ENCODE data around the gene PAEP.

- TF ChIP-seq, protein P1, sequence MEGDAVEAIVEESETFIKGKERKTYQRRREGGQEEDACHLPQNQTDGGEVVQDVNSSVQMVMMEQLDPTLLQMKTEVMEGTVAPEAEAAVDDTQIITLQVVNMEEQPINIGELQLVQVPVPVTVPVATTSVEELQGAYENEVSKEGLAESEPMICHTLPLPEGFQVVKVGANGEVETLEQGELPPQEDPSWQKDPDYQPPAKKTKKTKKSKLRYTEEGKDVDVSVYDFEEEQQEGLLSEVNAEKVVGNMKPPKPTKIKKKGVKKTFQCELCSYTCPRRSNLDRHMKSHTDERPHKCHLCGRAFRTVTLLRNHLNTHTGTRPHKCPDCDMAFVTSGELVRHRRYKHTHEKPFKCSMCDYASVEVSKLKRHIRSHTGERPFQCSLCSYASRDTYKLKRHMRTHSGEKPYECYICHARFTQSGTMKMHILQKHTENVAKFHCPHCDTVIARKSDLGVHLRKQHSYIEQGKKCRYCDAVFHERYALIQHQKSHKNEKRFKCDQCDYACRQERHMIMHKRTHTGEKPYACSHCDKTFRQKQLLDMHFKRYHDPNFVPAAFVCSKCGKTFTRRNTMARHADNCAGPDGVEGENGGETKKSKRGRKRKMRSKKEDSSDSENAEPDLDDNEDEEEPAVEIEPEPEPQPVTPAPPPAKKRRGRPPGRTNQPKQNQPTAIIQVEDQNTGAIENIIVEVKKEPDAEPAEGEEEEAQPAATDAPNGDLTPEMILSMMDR (IDR thresholded peaks at IDR 0.05; ENCODE audit: insufficient read depth, low read length), result no peak
- TF ChIP-seq POLR2AphosphoS5 (IDR thresholded peaks at IDR 0.05; ENCODE audit: low read depth), result no peak
- TF ChIP-seq, protein P2, sequence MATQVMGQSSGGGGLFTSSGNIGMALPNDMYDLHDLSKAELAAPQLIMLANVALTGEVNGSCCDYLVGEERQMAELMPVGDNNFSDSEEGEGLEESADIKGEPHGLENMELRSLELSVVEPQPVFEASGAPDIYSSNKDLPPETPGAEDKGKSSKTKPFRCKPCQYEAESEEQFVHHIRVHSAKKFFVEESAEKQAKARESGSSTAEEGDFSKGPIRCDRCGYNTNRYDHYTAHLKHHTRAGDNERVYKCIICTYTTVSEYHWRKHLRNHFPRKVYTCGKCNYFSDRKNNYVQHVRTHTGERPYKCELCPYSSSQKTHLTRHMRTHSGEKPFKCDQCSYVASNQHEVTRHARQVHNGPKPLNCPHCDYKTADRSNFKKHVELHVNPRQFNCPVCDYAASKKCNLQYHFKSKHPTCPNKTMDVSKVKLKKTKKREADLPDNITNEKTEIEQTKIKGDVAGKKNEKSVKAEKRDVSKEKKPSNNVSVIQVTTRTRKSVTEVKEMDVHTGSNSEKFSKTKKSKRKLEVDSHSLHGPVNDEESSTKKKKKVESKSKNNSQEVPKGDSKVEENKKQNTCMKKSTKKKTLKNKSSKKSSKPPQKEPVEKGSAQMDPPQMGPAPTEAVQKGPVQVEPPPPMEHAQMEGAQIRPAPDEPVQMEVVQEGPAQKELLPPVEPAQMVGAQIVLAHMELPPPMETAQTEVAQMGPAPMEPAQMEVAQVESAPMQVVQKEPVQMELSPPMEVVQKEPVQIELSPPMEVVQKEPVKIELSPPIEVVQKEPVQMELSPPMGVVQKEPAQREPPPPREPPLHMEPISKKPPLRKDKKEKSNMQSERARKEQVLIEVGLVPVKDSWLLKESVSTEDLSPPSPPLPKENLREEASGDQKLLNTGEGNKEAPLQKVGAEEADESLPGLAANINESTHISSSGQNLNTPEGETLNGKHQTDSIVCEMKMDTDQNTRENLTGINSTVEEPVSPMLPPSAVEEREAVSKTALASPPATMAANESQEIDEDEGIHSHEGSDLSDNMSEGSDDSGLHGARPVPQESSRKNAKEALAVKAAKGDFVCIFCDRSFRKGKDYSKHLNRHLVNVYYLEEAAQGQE (IDR thresholded peaks at IDR 0.05; ENCODE audit: insufficient replicate concordance, low read depth), result no peak
Observed at GRCh38 chr9:135522137-135522877, 39.2 kb upstream of the PAEP start.

Measured in HL-60 (cell line).